Measurements from ENCODE around the gene PRELID1. TPM values are rescaled to one million over a fixed set of nuclear protein-coding genes. Genes with fewer than 3 reads are reported as not detected.
A peak's percentile ranks its signal among the peaks of the same experiment; 100 is the strongest.
"Not testable (repeated sequence)": the region's sequence is repeated elsewhere in the genome, so short reads cannot be mapped to it uniquely, and the experiment has no call there.

Gene PRELID1
- total and polyA plus RNA-seq, 8 donors: 72.3 to 154 (median 86.4) TPM

DNA sequence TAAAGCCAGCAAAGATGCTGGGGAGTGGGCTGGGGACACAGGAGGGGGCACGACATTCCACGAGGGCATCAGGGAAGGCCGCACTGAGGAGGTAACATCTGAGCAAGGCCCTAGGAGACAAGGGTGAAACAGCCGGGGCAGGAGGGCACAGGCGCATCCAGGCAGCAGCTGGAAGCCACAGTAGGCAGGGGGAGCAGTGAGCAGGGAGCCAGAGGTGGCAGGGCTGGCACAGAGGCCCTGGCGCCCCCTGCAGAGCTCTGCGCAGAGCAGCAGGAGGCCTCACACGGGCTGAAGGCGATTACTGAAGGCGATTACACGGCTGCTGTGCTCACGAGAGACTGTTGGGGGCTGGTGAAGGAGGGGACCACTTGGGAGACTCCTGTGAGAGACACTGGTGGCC, 32.5 kb downstream of the PRELID1 start:
- intact Hi-C loops (cut with DNase I): no loop called here
- ATAC-seq: peak; percentile 40
- H3K36me3 ChIP-seq: peaks cover 0 to 87% of the 10 kb centered on the region in 2 donors
- no peaks in the 10 kb centered on the region for H3K9me3 ChIP-seq
- H3K4me3 ChIP-seq: no peak overlapping the region
- peaks cover 0 to 24% of the 10 kb centered on the region in 2 donors for H3K4me1 ChIP-seq
- TF ChIP-seq, protein P1, sequence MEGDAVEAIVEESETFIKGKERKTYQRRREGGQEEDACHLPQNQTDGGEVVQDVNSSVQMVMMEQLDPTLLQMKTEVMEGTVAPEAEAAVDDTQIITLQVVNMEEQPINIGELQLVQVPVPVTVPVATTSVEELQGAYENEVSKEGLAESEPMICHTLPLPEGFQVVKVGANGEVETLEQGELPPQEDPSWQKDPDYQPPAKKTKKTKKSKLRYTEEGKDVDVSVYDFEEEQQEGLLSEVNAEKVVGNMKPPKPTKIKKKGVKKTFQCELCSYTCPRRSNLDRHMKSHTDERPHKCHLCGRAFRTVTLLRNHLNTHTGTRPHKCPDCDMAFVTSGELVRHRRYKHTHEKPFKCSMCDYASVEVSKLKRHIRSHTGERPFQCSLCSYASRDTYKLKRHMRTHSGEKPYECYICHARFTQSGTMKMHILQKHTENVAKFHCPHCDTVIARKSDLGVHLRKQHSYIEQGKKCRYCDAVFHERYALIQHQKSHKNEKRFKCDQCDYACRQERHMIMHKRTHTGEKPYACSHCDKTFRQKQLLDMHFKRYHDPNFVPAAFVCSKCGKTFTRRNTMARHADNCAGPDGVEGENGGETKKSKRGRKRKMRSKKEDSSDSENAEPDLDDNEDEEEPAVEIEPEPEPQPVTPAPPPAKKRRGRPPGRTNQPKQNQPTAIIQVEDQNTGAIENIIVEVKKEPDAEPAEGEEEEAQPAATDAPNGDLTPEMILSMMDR (IDR thresholded peaks at IDR 0.05): no peak
- no peak overlapping the region for H3K27ac ChIP-seq
- H3K27me3 ChIP-seq: no peaks in the 10 kb centered on the region
- peak in 1 of 4 donors; percentile 55 for DNase-seq

DNA sequence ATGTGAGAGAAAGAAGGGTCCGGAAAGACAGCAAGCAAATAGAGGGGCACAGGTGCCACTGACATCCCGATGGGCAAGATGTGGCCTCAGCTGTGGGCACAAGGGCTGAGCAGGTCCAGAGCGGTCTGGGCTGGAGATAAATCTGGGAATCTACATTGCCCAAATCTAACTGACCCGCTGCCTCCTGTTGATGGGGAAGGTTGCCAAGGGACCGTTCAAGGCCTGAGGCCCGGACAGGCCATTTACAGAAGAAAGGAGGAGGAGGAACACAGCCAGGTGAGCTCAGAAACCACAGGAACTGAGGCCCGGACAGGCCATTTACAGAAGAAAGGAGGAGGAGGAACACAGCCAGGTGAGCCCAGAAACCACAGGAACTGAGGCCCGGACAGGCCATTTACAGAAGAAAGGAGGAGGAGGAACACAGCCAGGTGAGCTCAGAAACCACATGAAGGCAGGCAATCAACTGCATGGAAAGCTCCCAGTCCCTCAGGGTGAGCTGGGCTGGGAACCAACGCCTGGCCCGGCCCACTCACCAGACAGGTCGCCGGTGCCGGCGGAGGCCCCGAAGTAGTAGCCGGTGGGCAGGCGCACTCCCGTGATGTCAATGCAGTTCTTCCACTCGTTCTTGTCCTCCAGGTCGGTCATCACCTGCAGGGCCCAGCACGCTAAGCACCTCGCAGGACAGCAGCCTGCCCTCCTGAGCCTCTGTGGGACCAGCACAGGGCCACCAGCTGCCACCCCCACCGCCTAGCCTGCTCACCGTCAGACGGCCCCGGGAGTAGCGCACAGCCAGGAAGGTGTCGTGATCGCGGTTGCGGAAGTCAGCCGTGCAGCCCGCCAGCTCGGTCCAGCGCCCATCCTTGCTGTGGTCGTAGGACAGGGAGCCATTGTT, 33.2 kb downstream of the PRELID1 start:
- intact Hi-C loops (cut with DNase I): no loop called here
- TF ChIP-seq, protein P1 (IDR thresholded peaks at IDR 0.05): no peak
- Histone ChIP-seq H3K27me3 (no peaks in the 10 kb centered on the region), H3K36me3 (peaks cover 0 to 87% of the 10 kb centered on the region in 2 donors), H3K27ac (no peak overlapping the region), H3K4me3 (no peak overlapping the region), H3K9me3 (no peaks in the 10 kb centered on the region), H3K4me1 (peaks cover 0 to 24% of the 10 kb centered on the region in 2 donors)
- ATAC-seq (no peak), DNase-seq (peak in 1 of 4 donors; percentile 70)

DNA sequence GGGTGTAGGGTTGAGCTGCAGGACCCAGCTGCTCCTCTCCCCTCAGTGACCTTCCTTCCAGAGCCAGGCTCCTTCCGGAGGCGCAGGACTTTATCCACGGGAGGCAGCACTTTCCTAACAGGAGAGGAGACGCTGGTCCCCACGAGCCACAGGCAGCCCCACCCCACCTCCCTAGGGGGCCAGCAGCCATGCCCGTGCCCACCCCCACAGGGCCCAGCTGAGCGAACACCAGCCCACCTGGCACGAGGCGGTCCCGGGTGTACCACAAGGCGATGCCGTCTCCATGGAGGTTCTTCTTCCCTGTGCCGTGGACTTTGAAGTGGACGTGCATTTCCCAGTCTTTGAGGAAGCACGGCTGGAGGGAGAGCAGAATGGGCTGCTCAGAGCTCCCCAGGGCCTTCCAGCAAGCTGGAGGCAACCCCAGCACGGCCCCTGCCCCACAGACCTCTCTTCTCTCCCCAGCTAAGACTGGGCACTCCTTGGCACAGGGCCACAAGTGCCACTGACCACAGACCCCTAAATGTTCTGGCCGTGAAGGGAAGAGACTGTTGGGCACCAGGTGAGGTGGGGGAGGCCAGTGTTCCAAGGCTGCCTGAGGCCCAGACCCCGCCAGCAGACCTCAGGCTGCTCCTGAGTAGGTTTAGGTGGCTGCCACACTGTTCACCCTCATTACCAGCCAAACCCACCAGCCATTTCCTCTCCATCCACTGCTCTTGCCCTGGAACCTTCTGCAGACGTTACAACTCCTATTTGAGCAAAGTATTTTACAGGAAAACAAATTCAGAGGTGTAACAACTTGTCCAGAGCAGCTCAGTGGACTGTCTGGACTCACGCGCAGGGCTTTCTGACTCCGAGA, 34.9 kb downstream of the PRELID1 start:
- Histone ChIP-seq H3K36me3 (peaks cover 0 to 84% of the 10 kb centered on the region in 2 donors), H3K27me3 (no peaks in the 10 kb centered on the region), H3K4me1 (peaks cover 0 to 20% of the 10 kb centered on the region in 2 donors), H3K27ac (peak overlapping the region in 1 of 2 donors; percentile 72), H3K9me3 (no peaks in the 10 kb centered on the region), H3K4me3 (no peak overlapping the region)
- intact Hi-C loops (cut with DNase I): no loop called here
- TF ChIP-seq, protein P1 (IDR thresholded peaks at IDR 0.05): no peak
- peak in 1 of 4 donors; percentile 71 for DNase-seq
- ATAC-seq: no peak

DNA sequence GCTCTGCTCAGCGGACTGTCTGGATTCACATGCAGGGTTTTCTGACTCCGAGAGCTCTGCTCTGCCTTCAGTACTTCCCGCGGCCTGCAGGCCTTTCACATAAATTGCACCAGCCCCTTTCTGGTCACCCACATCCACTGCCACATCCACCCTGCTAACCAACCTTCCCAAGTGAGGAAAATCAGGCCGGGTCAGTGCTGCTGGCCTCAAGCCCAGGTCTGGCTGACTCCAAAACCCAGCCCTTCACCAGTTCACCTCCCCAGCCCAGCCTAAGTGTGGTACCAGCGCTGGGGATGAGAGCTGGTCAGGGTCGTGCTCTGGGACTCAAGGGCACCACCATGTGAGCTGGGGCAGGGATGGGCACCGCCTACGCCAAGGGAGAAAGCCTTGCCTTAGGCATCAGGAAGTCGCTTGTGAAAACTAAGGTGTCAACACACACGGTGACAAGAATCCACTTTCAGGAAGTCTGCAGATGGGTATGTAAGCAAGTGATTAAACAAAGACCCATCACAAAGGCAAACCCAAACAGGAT, 35.6 kb downstream of the PRELID1 start:
- TF ChIP-seq, protein P1 (IDR thresholded peaks at IDR 0.05): no peak

DNA sequence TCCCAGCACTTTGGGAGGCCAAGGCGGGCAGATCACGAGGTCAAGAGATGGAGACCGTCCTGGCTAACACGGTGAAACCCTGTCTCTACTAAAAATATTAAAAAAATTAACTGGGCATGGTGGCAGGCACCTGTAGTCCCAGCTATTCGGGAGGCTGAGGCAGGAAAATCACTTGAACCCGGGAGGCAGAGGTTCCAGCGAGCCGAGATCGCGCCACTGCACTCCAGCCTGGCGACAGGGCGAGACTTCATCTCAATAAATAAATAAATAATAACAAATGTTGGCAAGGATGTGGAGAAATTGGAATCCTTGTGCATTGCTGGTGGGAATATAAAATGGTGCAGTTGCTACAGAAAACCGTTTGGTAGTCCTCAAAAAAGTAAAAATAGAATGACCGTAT, 39.4 kb downstream of the PRELID1 start:
- H3K4me3 ChIP-seq; H3K9me3 ChIP-seq; H3K27me3 ChIP-seq; ATAC-seq; intact Hi-C loops (cut with DNase I); H3K27ac ChIP-seq: not testable (repeated sequence)
- peak in 1 of 4 donors; percentile 19 for DNase-seq
- Histone ChIP-seq H3K4me1 (peaks cover 0 to 41% of the 10 kb centered on the region in 2 donors), H3K36me3 (peaks cover 0 to 80% of the 10 kb centered on the region in 2 donors)

More for the DNA sequence above, 35.6 kb downstream of the PRELID1 start:
- H3K27ac ChIP-seq: peak overlapping the region in 1 of 2 donors; percentile 72
- H3K4me3 ChIP-seq: no peak overlapping the region
- no peak for ATAC-seq
- H3K9me3 ChIP-seq: no peaks in the 10 kb centered on the region
- H3K36me3 ChIP-seq: peaks cover 0 to 83% of the 10 kb centered on the region in 2 donors
- peaks cover 0 to 20% of the 10 kb centered on the region in 2 donors for H3K4me1 ChIP-seq
- DNase-seq: no peak
- intact Hi-C loops (cut with DNase I): no loop called here
- no peaks in the 10 kb centered on the region for H3K27me3 ChIP-seq
